ENCODE results near the gene ATOH1.

The ATOH1 gene

DNA sequence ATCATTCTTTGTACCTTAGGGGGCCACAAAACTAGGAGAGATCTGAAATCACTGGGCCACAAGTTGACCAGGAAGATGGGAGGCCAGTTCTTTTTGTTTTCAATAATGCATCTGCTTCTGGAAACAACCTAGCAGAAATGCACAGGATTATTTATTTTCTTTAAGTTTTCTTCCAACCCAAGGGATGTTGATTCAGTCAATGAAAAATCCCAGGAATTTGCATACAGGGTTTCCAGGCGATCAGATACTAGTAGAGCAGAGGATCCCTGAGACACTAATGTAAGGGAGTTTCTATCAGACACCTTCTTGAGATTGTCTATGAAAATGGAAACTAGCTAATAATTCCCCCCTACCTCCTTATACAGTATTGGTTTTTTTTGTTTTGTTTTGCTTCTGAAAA lies 7.4 kb downstream of the ATOH1 start:
- no peak for DNase-seq

DNA sequence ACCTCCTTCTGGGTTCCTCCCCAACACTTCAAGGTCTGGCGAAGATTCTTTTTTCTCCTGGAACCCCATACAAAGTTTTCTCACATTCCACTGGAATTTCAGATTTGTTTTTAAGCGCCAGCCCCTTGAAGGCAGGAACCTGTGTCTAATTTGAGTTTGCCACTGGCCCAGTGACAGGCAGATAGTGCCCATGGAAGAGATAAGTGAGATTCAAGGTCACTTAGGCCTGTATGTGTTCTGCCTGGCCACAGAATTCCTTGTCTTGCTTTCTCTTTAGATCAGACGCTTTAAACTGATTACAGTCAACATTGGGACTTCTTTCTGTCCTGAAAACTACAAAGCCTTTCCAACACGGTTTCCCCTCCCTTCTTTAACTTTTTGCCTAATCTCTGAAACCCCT lies 11.2 kb downstream of the ATOH1 start:
- no peak for DNase-seq

DNA sequence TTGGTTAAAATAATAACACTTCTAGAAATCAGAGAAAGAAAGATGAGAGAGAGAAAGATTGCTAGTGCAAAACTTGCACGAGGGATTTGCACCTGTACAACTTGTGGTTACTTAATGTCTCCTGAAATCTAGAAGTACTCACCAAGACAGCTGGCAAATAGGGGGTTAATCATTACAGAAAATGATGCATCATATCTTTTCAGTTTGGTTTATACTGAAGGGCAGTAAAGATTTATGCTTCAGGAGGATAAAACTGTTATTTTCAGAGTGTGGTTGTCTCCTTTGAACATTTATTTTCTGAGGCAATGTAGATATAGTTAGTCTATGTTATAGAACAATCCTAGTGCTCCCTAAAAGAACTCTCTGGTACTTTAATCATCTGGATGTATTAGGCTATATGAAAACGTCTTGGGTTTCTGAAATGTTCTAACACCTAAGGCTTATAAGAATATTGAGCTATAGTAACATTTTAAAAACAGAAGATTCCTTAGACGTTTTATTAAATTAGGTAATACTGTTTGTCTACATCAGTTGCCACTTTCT lies 13.3 kb downstream of the ATOH1 start:
- DNase-seq, result no peak

DNA sequence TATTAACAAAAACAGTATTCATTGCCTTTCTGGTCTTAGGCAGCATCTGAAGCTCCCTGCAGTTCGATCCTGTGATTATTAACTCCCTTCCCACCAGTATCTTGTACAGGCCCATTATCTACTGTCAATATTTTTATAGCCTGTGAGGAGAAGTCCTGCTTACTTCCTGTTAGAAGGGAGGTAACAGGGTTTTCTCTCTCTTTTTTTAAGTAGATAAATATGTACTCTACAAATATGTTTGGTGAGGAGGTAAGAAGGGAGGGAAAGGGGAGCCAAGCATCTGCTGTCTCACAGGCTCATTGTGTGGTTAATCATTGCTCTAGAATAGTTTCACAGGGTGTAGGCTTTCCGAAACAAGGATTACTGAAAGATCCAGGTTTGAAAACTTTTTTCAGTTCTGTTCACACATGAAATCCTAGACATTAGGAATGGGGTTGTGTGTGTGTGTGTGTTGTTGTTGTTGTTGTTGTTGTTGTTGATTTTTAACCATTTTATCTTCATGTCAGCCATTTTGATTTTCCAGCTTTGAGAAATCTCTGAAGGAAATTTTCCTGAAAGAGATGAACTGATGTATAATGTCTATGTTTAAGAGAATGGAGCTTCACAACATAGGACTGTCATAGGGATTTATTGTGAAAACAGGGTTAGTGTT lies 14.2 kb downstream of the ATOH1 start:
- no peak for DNase-seq

DNA sequence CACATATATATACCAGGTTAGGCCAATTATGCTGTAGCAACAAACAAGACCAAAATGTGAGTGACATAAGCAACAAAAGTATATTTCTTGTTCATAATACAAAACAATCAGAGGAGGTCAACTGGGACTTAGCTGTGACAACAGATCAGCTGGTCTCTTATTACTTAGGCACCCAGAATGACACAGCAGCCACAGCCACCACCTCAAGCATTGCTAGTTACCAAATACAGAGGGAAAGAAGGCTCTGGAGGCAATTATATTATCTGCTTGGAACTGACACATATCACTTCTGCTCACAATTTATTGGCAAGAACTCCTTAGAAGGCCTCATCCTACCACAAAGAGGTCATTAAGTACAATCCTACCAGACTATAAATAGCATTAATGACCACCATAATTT lies 15.2 kb downstream of the ATOH1 start:
- DNase-seq, result no peak

DNA sequence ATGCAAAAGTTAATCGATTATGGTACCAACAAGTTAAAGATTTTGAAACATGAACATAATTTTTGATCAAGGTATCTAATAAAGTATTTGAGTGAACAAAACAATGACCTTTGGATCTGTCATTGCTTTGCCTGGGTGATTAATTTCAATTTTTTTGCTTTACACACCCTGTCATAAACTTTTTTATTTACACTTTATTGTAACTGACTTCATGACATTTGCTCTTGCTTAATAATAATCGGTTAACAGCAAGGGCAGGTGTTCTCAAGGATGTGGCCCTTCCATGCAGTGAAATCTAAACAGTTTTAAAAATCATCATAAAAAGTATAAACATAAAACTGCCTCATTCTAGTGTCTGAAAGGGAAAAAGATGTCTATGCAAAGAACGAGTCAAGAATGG lies 24.1 kb downstream of the ATOH1 start:
- no peak for DNase-seq

DNA sequence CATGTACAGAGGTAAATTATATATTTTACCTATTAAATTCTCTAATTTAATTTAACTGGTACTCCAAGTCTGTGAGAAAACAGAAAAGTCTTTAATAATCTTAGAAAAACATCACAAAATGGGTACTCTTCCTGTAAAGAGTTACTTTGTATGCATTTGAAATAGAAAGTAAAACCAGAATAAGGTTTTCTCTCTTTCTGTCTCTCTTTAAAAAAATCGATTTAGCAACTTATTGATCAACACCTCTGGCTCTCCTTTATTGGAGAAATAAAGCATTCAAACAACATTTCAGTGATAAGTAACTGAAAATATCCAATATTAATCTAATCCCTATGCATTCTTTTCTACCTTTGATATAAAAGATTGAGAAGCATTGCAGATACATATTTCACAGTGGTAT lies 27.4 kb downstream of the ATOH1 start:
- DNase-seq, result no peak

DNA sequence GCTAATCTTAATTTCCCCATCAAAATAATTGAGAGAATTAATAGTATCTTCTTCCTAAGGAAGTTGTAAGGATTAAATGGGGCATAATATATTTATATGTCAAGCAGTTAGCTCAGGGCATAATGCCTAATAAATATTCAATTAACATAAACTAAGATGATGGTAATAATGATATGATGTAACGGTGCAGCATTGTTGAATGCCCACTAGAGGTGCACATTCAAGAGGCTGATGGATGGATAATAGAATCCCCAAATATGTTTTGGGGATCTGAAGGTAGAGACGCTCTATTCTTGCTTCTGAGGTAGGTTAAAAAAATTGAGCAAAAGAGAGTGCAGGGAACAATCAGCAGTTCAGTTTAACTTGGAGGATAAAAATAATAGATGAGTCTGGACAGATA lies 37.1 kb downstream of the ATOH1 start:
- DNase-seq, result no peak

DNA sequence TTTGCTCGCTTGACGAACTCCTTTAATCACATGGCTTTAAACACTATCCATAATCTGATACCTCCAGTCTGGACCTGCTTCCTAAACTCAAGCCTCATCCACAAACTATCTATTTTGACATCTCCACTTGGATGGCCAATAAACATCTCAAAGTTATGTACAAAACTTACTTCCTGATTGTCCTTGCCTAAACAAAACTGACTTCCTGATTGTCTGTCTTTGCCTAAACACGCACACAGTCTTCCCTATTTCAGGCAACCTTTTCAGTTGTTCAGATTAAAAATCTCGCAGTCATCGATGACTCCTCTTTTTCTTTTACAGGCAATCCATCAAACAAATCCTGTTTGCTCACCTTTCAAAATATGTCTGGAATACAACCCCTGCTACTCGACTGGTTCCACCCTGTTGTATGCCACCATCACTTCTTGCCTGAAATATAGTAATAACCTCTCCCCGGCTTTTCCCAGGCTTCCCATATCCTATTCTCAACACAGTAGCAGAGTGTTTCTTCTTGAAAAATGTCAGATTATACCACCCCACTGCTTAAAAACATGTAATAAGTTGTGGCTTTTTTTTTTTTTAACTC lies 39.0 kb downstream of the ATOH1 start:
- DNase-seq, result no peak

DNA sequence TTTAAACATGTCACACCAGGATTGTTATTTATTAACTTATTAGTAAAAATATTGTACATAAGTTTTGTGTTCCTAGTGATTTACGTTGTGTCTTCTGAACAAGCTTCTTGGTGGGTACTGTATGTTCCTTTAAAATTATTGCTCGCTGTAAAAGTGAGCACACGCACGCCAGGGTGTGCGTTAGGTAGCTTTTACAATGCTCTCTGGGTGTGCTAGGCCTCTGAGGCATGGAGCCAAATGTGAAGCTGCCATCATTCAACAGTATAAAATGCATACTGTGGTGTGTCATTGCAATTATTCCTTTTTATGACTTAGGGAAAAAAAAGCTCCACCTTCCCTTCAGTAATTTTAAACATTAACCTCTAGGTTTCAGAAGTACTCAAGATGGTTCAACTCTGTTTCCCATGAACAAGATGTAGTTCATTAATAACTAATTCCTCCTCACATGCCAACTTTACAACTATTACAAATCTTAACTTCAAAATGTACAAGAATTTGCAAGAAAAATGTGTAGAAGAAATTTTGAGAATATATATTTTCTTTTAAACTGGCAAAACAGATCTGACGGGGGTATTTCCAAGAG lies 42.4 kb downstream of the ATOH1 start:
- no peak for DNase-seq

DNA sequence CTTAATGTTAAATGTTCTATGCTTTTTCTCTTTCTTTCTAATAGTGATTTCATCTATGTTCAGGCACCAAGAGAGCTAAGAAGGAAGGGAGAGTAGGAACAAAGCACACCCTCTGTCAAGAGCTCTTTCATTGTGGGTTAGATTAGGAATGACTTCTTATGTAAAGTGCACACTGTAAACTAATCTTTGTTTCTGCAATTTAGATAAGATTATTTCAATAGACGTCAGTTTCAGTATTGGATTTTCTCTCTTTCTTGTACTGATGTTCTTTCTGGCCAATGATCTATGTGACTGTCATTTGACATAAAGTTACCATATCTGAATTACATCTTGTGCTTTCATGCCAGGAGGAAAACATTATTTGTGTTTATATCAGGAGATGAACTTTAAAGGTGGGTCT lies 48.2 kb downstream of the ATOH1 start:
- no peak for DNase-seq

DNA sequence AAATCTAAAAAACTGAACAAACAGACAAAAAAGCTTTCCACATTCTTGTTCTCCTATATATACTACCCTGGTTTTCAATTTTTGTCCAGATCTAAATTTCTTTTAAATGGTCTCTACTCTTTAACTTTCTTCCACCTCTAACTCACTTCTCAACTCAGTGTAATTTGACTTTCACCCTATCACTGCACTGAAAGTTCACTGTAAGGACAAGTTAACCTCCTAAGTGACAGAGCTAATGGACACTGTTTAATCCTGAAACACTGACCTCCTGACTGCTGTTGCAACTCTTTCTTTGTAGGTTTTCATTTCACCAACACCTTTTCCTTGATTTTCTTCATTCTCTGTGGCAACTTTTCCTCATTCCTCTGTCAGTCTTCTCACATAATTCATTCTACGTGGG lies 50.0 kb downstream of the ATOH1 start:
- no peak for DNase-seq

DNA sequence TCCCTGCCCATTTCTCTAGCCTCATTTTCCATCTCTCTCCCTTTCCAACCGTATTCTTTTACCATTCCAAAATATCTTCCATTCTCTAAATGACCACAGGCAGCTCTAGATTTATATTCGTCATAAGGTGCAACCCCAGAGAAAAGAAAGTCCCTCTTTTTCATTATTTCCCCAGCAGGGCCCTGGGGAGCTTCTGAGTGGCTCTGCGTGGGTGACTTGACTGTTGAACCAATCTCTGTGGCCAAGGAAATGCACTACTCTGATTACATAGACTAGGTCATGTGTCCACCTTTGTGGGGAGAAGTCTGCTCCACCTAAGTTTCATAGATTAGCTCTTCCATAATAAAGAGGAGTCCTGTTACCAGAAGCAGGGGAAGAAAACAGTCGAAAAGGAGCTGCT lies 51.4 kb downstream of the ATOH1 start:
- no peak for DNase-seq
